Measurements from ENCODE around the gene SEC14L2.

DNA sequence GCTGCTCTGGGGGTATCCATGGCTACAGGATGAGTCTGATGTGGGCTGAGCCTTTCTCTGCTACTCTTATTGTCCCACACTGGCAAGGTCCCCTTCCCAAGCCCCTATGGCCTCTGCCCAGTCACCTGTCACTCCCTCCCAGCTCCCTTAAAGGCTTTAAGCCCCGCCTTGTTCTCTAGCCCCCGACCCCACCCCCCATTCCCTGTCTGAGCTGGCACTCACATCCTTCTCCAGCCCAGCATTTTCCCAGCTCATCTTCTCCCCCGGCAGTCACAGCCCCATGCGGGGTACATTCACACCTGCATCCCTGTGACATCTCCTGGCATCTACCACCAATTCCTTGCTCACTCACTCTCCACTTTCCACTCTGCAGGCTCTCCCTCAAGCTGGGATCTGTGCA, 33.1 kb downstream of the SEC14L2 start:
- TF ChIP-seq POLR2AphosphoS5 (IDR thresholded peaks at IDR 0.05; ENCODE audit: borderline replicate concordance, low read depth, low read length) (no peak), EZH2 (IDR thresholded peaks at IDR 0.05) (no peak)

Measured in SK-N-MC (cell line).